T-helper 1 cell treated with Interleukin-12 subunit alpha and Interleukin-12 subunit beta and Interleukin-4 antibody, amounts not matched to agents 30 ng/mL and 1 ng/mL, for 36 hours (primary cell): Measurements from ENCODE around the gene APLP2. TPM values are rescaled to one million over a fixed set of nuclear protein-coding genes. Genes with fewer than 3 reads are reported as not detected.
"Not testable (repeated sequence)": the region's sequence is repeated elsewhere in the genome, so short reads cannot be mapped to it uniquely, and the experiment has no call there.

Experiments
- intact Hi-C: fragments of 100-400 bp; cut with micrococcal nuclease; formaldehyde crosslinking; loops from one replicate; pipeline ENCODE4 v1.15.1; 2024
- total RNA-seq: library from RNA; stranded (reverse); gene quantifications from 2 replicates; pipeline ENCODE4 v1.2.3, GENCODE V29; 2022

The APLP2 gene
- total RNA-seq, 1 donor from 2014 or later, result 29.7 TPM

- intact Hi-C loops, result no loop called here
Measured at GRCh38 chr11:130192845-130193267, 123.2 kb downstream of the APLP2 start.

DNA sequence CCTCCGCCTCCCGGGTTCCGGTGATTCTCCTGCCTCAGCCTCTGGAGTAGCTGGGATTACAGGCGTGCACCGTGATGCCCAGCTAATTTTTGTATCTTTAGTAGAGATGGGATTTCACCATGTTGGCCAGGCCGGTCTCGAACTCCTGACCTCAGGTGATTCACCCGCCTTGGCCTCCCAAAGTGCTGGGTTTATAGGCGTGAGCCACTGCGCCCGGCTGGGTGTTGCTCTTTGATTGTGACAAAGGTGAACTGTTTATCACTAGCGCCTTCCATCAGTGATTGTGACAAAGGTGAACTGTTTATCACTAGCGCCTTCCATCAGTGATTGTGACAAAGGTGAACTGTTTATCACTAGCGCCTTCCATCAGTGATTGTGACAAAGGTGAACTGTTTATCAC, 123.9 kb downstream of the APLP2 start:
- intact Hi-C loops, result not testable (repeated sequence)

Other genes starting within 250 kb of the APLP2 start
- gene NFRKB, start 174.3 kb upstream of the APLP2 start, total RNA-seq, result 40.8 and 42.1 TPM in 2 replicates
- gene PRDM10, start 67.1 kb upstream of the APLP2 start, total RNA-seq, result 12.8 and 13.4 TPM in 2 replicates
- gene ST14, start 89.9 kb downstream of the APLP2 start, total RNA-seq, result not detected in 2 replicates
- gene ZBTB44, start 245.0 kb downstream of the APLP2 start, total RNA-seq, result 48.0 and 48.3 TPM in 2 replicates